Activated CD4-positive, alpha-beta T cell treated with anti-CD3 and anti-CD28 coated beads for 48 hours (primary cell): ENCODE results near the gene STH.
"Not testable (repeated sequence)": the region's sequence is repeated elsewhere in the genome, so short reads cannot be mapped to it uniquely, and the experiment has no call there.

Source experiments
- DNase-seq: peaks from one replicate; pipeline ENCODE4 v3.0.0-alpha.2; 2020

The STH gene

GRCh38 chr17:45987706-45988105, 11.3 kb upstream of the STH start:
- no peak for DNase-seq

- no peak for DNase-seq
These were observed 9.3 kb upstream of the STH start for GRCh38 chr17:45989759-45990158.

- DNase-seq: no peak
These were observed 8.2 kb upstream of the STH start for GRCh38 chr17:45990886-45991285.

- no peak for DNase-seq
These were observed 7.7 kb upstream of the STH start for GRCh38 chr17:45991341-45991740.

DNA sequence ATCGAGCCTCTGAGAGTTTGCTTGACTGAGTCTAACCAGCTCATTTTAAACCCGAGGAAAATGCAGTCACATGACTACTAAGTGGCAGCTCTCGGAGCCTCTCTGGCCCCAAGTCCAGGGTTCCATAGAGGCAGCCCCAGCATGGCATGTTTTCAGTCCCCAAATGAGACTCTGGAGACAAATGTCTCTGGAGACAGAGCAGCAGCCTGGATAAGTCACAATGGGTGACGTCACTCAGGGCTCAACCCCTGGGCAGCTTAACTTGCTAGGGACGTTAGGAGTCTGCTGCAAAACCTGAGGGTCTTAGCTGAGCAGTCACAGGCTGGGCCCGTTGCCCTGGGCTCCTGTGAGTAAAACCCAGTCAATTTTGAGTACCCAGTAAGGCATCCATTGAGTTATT, 6.9 kb upstream of the STH start:
- DNase-seq: no peak

DNA sequence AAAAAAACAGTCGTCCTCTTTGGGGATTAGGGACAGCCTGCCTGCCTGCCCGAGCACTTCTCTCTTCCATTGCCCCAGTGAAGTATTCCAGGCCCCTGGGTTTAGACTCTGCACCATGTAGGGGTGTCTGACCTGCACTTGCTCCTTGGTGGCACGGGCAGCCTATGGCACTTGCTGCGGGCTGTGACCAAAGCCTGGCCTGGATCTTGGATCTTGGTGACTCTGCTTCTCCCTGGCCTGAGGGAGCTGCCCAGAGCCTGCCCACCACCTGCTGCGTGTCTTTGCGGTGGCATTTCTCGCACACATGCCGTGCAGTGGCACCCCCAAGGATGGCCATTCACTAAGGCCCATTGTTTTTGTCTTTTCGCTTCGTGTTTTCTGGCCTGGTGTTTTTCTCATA, 6.1 kb upstream of the STH start:
- DNase-seq: no peak

- DNase-seq: no peak
These were observed 5.0 kb upstream of the STH start for GRCh38 chr17:45993962-45994627.

DNA sequence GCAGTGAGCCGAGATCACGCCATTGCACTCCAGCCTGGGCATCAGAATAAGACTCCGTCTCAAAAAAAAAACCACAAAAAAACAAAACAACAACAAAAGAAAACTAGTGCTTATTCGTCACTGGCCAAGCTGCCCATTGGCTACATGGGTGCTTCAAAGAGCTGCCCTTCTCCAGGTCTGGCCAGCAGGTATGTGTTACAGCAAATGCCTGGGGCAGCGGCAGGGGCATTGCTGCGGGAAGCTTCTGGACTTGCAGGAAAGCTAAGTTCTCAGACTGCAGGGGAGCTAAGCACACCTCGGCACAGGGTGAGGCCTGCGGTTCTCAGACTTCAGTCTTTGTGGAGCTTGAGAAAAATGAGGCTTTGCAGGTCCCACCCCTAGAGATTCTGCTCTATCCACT, 4.1 kb upstream of the STH start:
- no peak for DNase-seq

- DNase-seq: no peak
These were observed 3.3 kb upstream of the STH start for GRCh38 chr17:45995627-45996270.

DNA sequence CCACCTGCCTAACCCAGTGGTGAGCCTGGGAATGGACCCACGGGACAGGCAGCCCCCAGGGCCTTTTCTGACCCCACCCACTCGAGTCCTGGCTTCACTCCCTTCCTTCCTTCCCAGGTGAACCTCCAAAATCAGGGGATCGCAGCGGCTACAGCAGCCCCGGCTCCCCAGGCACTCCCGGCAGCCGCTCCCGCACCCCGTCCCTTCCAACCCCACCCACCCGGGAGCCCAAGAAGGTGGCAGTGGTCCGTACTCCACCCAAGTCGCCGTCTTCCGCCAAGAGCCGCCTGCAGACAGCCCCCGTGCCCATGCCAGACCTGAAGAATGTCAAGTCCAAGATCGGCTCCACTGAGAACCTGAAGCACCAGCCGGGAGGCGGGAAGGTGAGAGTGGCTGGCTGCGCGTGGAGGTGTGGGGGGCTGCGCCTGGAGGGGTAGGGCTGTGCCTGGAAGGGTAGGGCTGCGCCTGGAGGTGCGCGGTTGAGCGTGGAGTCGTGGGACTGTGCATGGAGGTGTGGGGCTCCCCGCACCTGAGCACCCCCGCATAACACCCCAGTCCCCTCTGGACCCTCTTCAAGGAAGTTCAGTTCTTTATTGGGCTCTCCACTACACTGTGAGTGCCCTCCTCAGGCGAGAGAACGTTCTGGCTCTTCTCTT, 2.6 kb upstream of the STH start:
- DNase-seq: no peak

DNA sequence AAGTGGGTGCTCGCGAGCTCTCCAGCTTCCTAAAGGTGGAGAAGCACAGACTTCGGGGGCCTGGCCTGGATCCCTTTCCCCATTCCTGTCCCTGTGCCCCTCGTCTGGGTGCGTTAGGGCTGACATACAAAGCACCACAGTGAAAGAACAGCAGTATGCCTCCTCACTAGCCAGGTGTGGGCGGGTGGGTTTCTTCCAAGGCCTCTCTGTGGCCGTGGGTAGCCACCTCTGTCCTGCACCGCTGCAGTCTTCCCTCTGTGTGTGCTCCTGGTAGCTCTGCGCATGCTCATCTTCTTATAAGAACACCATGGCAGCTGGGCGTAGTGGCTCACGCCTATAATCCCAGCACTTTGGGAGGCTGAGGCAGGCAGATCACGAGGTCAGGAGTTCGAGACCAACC, 1.9 kb upstream of the STH start:
- no peak for DNase-seq

DNA sequence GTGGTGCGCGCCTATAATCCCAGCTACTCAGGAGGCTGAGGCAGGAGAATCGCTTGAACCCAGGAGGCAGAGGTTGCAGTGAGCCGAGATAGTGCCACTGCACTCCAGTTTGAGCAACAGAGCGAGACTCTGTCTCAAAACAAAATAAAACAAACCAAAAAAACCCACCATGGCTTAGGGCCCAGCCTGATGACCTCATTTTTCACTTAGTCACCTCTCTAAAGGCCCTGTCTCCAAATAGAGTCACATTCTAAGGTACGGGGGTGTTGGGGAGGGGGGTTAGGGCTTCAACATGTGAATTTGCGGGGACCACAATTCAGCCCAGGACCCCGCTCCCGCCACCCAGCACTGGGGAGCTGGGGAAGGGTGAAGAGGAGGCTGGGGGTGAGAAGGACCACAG, 1.4 kb upstream of the STH start:
- no peak for DNase-seq

DNA sequence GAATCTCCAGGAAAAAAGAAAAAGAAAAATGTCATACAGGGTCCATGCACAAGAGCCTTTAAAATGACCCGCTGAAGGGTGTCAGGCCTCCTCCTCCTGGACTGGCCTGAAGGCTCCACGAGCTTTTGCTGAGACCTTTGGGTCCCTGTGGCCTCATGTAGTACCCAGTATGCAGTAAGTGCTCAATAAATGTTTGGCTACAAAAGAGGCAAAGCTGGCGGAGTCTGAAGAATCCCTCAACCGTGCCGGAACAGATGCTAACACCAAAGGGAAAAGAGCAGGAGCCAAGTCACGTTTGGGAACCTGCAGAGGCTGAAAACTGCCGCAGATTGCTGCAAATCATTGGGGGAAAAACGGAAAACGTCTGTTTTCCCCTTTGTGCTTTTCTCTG, 845 bp downstream of the STH start:
- DNase-seq: no peak

DNA sequence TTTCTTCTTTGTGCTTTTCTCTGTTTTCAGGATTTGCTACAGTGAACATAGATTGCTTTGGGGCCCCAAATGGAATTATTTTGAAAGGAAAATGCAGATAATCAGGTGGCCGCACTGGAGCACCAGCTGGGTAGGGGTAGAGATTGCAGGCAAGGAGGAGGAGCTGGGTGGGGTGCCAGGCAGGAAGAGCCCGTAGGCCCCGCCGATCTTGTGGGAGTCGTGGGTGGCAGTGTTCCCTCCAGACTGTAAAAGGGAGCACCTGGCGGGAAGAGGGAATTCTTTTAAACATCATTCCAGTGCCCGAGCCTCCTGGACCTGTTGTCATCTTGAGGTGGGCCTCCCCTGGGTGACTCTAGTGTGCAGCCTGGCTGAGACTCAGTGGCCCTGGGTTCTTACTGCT, 1.2 kb downstream of the STH start:
- DNase-seq: no peak

DNA sequence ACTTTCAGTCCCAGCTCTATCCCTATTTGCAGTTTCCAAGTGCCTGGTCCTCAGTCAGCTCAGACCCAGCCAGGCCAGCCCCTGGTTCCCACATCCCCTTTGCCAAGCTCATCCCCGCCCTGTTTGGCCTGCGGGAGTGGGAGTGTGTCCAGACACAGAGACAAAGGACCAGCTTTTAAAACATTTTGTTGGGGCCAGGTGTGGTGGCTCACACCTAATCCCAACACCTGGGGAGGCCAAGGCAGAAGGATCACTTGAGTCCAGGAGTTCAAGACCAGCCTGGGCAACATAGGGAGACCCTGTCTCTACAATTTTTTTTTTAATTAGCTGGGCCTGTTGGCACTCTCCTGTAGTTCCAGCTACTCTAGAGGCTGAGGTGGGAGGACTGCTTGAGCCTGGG, 1.7 kb downstream of the STH start:
- DNase-seq: no peak

DNA sequence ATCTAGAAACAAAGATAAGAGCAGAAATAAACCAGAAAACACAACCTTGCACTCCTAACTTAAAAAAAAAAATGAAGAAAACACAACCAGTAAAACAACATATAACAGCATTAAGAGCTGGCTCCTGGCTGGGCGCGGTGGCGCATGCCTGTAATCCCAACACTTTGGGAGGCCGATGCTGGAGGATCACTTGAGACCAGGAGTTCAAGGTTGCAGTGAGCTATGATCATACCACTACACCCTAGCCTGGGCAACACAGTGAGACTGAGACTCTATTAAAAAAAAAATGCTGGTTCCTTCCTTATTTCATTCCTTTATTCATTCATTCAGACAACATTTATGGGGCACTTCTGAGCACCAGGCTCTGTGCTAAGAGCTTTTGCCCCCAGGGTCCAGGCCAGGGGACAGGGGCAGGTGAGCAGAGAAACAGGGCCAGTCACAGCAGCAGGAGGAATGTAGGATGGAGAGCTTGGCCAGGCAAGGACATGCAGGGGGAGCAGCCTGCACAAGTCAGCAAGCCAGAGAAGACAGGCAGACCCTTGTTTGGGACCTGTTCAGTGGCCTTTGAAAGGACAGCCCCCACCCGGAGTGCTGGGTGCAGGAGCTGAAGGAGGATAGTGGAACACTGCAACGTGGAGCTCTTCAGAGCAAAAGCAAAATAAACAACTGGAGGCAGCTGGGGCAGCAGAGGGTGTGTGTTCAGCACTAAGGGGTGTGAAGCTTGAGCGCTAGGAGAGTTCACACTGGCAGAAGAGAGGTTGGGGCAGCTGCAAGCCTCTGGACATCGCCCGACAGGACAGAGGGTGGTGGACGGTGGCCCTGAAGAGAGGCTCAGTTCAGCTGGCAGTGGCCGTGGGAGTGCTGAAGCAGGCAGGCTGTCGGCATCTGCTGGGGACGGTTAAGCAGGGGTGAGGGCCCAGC, 2.6 kb downstream of the STH start:
- no peak for DNase-seq

GRCh38 chr17:46002311-46002972, 3.4 kb downstream of the STH start:
- peak; percentile 82 for DNase-seq

GRCh38 chr17:46002973-46003316, 3.9 kb downstream of the STH start:
- DNase-seq: no peak

- DNase-seq: no peak
These were observed 5.1 kb downstream of the STH start for GRCh38 chr17:46003907-46004748.

DNA sequence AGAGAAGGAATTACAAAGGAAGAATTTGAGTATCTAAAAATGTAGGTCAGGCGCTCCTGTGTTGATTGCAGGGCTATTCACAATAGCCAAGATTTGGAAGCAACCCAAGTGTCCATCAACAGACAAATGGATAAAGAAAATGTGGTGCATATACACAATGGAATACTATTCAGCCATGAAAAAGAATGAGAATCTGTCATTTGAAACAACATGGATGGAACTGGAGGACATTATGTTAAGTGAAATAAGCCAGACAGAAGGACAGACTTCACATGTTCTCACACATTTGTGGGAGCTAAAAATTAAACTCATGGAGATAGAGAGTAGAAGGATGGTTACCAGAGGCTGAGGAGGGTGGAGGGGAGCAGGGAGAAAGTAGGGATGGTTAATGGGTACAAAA, 7.0 kb downstream of the STH start:
- not testable (repeated sequence) for DNase-seq

- DNase-seq: no peak
These were observed 8.5 kb downstream of the STH start for GRCh38 chr17:46007461-46007965.

- DNase-seq: no peak
These were observed 9.5 kb downstream of the STH start for GRCh38 chr17:46008591-46008990.
